HepG2 (cell line): ENCODE data around the gene PAQR6. TPM values are rescaled to one million over a fixed set of nuclear protein-coding genes. Genes with fewer than 3 reads are reported as not detected.
A peak's percentile ranks its signal among the peaks of the same experiment; 100 is the strongest.

ENCODE experiments used
- BHLHE40 ChIP-seq: IDR thresholded peaks from 2 replicates; pipeline ENCODE4 v1.6.1; 2011; ENCODE audit warnings: low read length, improper control_type of control experiment
- BORCS8-MEF2B ChIP-seq: sonication (generic); formaldehyde crosslinking; IDR thresholded peaks from 2 replicates; pipeline ENCODE4 v1.8.0; 2022; ENCODE audit warnings: mild to moderate bottlenecking, missing genetic modification reagents
- EZH2 ChIP-seq: conservative IDR thresholded peaks from 2 replicates; pipeline ENCODE4 v1.6.1; 2012; ENCODE audit warnings: mild to moderate bottlenecking, low read depth, low read length, moderate library complexity
- FOXP1 ChIP-seq, 2 experiments: fragments of 450-650 bp in 1 of 2; IDR thresholded peaks; 2 replicates each; pipeline ENCODE4 v1.6.1; 2017 to 2018; ENCODE audit warnings: antibody characterized with exemption in 1 of 2
- HIVEP1 ChIP-seq: sonication (generic); formaldehyde crosslinking; IDR thresholded peaks from 2 replicates; pipeline ENCODE4 v1.4.0; 2020; ENCODE audit warnings: mild to moderate bottlenecking, missing genetic modification reagents
- HMGXB4 ChIP-seq, 2 experiments: sonication (generic) in 1 of 2; formaldehyde crosslinking in 1 of 2; IDR thresholded peaks; 2 replicates each; pipeline versions ENCODE4 v1.4.0 to v1.6.1; 2018 to 2020; ENCODE audit warnings: missing genetic modification reagents in 2 of 2, borderline replicate concordance in 1 of 2, low read depth in 1 of 2, mild to moderate bottlenecking in 1 of 2, missing biosample characterization in 1 of 2
- HNRNPH1 ChIP-seq: fragments of 200-400 bp; formaldehyde crosslinking; optimal IDR thresholded peaks from 2 replicates; pipeline ENCODE3; 2017; ENCODE audit warnings: mild to moderate bottlenecking, low read depth, low read length
- KDM6A ChIP-seq: IDR thresholded peaks from 2 replicates; pipeline ENCODE4 v1.6.1; 2016; ENCODE audit warnings: low read depth
- MAFG ChIP-seq: sonication (generic); formaldehyde crosslinking; IDR thresholded peaks from 2 replicates; pipeline ENCODE4 v1.5.1; 2020; ENCODE audit warnings: mild to moderate bottlenecking, missing genetic modification reagents
- NFATC3 ChIP-seq: sonication (generic); formaldehyde crosslinking; IDR thresholded peaks from 2 replicates; pipeline ENCODE4 v1.5.1; 2020; ENCODE audit warnings: mild to moderate bottlenecking, missing genetic modification reagents
- NR1H2 ChIP-seq: sonication (generic); formaldehyde crosslinking; IDR thresholded peaks from 2 replicates; pipeline ENCODE4 v1.8.1; 2022; ENCODE audit warnings: low read depth, missing genetic modification reagents, borderline replicate concordance
- PBX2 ChIP-seq: IDR thresholded peaks from 2 replicates; pipeline ENCODE4 v1.6.1; 2016; ENCODE audit warnings: control low read depth
- PHB2 ChIP-seq: fragments of 450-650 bp; IDR thresholded peaks from 2 replicates; pipeline ENCODE4 v1.6.1; 2018; ENCODE audit not compliant: partially characterized antibody
- RFX3 ChIP-seq: IDR thresholded peaks from 2 replicates; pipeline ENCODE4 v1.6.1; 2016; ENCODE audit warnings: missing biosample characterization, missing genetic modification reagents
- TBX3 ChIP-seq: fragments of 450-650 bp; IDR thresholded peaks from 2 replicates; pipeline ENCODE4 v1.6.1; 2017; ENCODE audit warnings: antibody characterized with exemption, mild to moderate bottlenecking, inconsistent platforms, borderline replicate concordance
- TFDP2 ChIP-seq: sonication (generic); formaldehyde crosslinking; IDR thresholded peaks from 2 replicates; pipeline ENCODE4 v1.4.0; 2020; ENCODE audit warnings: missing genetic modification reagents
- THYN1 ChIP-seq: sonication (generic); formaldehyde crosslinking; IDR thresholded peaks from 2 replicates; pipeline ENCODE4 v1.8.1; 2023; ENCODE audit warnings: low read depth, mild to moderate bottlenecking, moderate library complexity, missing genetic modification reagents, borderline replicate concordance
- ZFYVE20 ChIP-seq: sonication (generic); formaldehyde crosslinking; IDR thresholded peaks from 2 replicates; pipeline ENCODE4 v1.8.0; 2023; ENCODE audit warnings: low read depth, mild to moderate bottlenecking, moderate library complexity, missing genetic modification reagents, borderline replicate concordance
- ZMYM3 ChIP-seq: sonication (generic); formaldehyde crosslinking; IDR thresholded peaks from 2 replicates; pipeline ENCODE4 v1.5.1; 2020; ENCODE audit warnings: mild to moderate bottlenecking, missing genetic modification reagents
- ZNF260 ChIP-seq: sonication (generic); formaldehyde crosslinking; IDR thresholded peaks from 2 replicates; pipeline ENCODE4 v1.4.0; 2020; ENCODE audit warnings: missing genetic modification reagents, low read depth, mild to moderate bottlenecking, borderline replicate concordance
- ZNF264 ChIP-seq: sonication (generic); formaldehyde crosslinking; IDR thresholded peaks from 2 replicates; pipeline ENCODE4 v1.4.0; 2020; ENCODE audit warnings: missing genetic modification reagents
- ZNF501 ChIP-seq: sonication (generic); formaldehyde crosslinking; IDR thresholded peaks from 2 replicates; pipeline ENCODE4 v1.5.1; 2020; ENCODE audit warnings: mild to moderate bottlenecking, moderate library complexity, missing genetic modification reagents
- ZNF790 ChIP-seq: sonication (generic); formaldehyde crosslinking; IDR thresholded peaks from 2 replicates; pipeline ENCODE4 v1.8.0; 2022; ENCODE audit warnings: missing genetic modification reagents, mild to moderate bottlenecking, borderline replicate concordance
- ZNF83 ChIP-seq: sonication (generic); formaldehyde crosslinking; IDR thresholded peaks from 2 replicates; pipeline ENCODE4 v1.4.0; 2020; ENCODE audit warnings: missing genetic modification reagents, mild to moderate bottlenecking, borderline replicate concordance
- ZSCAN5A ChIP-seq: sonication (generic); formaldehyde crosslinking; IDR thresholded peaks from 2 replicates; pipeline ENCODE4 v1.8.0; 2022; ENCODE audit warnings: mild to moderate bottlenecking, missing genetic modification reagents, borderline replicate concordance
- polyA plus RNA-seq, 8 experiments: library from polyadenylated mRNA; depleted of rRNA in 3 of 8; stranded (reverse) in 7 of 8; unstranded in 1 of 8; fragments of >200 nt; fragmentation: Illumina TruSeq in 4 of 8; extraction: Trizol in 4 of 8; gene quantifications; 2 replicates each; pipeline versions ENCODE4 v1.2.1 to v1.2.3, GENCODE V29; 2011 to 2016; ENCODE audit warnings: low read depth in 4 of 8, missing spikeins in 1 of 8, mixed read lengths in 1 of 8; ENCODE audit not compliant: insufficient read depth in 1 of 8
- total RNA-seq, 5 experiments: library from RNA; depleted of rRNA; stranded (reverse); fragments of >200 nt; fragmentation: Illumina TruSeq; extraction: Trizol; gene quantifications; 2 replicates each; pipeline ENCODE4 v1.2.3, GENCODE V29; 2016; ENCODE audit warnings: low read depth in 1 of 5

Gene PAQR6
- total and polyA plus RNA-seq, 2 of the 13 experiments (the other 11 are each of a cell fraction or from before 2014, with no cell fraction given) = 0.82 to 1.4 TPM

- TF ChIP-seq ZNF83 (CRISPR knock-in tag) (no peak), HNRNPH1 (no peak), FOXP1 (IDR thresholded peaks at IDR 0.05) (no peak), FOXP1 (CRISPR knock-in tag; IDR thresholded peaks at IDR 0.05) (no peak), NR1H2 (CRISPR knock-in tag) (no peak), ZNF790 (CRISPR knock-in tag) (no peak), EZH2 (no peak), RFX3 (CRISPR knock-in tag) (no peak), ZFYVE20 (no peak), HMGXB4 (CRISPR knock-in tag; IDR thresholded peaks at IDR 0.05; ENCODE audit: borderline replicate concordance in 1 of 2, low read depth in 1 of 2) (no peak), PHB2 (no peak), TBX3 (peak; percentile 31; the same call in 1 of the 2 replicates), NFATC3 (CRISPR knock-in tag) (no peak), THYN1 (CRISPR knock-in tag) (no peak), ZNF260 (CRISPR knock-in tag) (no peak), KDM6A (CRISPR knock-in tag) (no peak), BHLHE40 (peak; percentile 34; the same call in 1 of the 2 replicates), ZMYM3 (no peak), TFDP2 (CRISPR knock-in tag) (0 out of 2 replicates have a peak, but pooled peaks have one; percentile 39), HIVEP1 (CRISPR knock-in tag) (no peak), BORCS8-MEF2B (CRISPR knock-in tag) (no peak), ZNF501 (CRISPR knock-in tag) (peak; percentile 37; the same call in 1 of the 2 replicates), ZNF264 (CRISPR knock-in tag) (no peak), MAFG (CRISPR knock-in tag) (no peak), ZSCAN5A (CRISPR knock-in tag) (no peak), PBX2 (CRISPR knock-in tag) (no peak)
Measured at GRCh38 chr1:156295391-156295947, 47.6 kb upstream of the PAQR6 start, which contains the start of gene GLMP (continued).
